GM12801 (cell line): ENCODE results near the gene ATP11B.

Source experiments
- CTCF ChIP-seq: IDR thresholded peaks from one replicate; pipeline ENCODE4 v1.5.1; 2011; ENCODE audit warnings: control low read depth; ENCODE audit not compliant: insufficient read length; ENCODE audit errors: extremely low read depth

Gene ATP11B

GRCh38 chr3:182818296-182818978, 25.1 kb downstream of the ATP11B start:
- TF ChIP-seq CTCF = no peak

GRCh38 chr3:182821221-182821981, 28.1 kb downstream of the ATP11B start:
- no peak for TF ChIP-seq CTCF

GRCh38 chr3:182824957-182825356, 31.7 kb downstream of the ATP11B start:
- no peak for TF ChIP-seq CTCF

GRCh38 chr3:182829761-182830405, 36.6 kb downstream of the ATP11B start:
- TF ChIP-seq CTCF = no peak

GRCh38 chr3:182837855-182838454, 44.7 kb downstream of the ATP11B start:
- no peak for TF ChIP-seq CTCF

GRCh38 chr3:182843478-182843877, 50.2 kb downstream of the ATP11B start:
- TF ChIP-seq CTCF = no peak

GRCh38 chr3:182848906-182849305, 55.6 kb downstream of the ATP11B start:
- no peak for TF ChIP-seq CTCF
